GM19328 (cell line): ENCODE results near the gene SMARCAD1.
"Not testable (repeated sequence)": the region's sequence is repeated elsewhere in the genome, so short reads cannot be mapped to it uniquely, and the experiment has no call there.

Source experiments
- ATAC-seq: cut with Tn5 transposase; IDR thresholded peaks from one replicate; pipeline ENCODE4 v1.9.1; 2021; ENCODE audit warnings: mild to moderate bottlenecking, moderate library complexity; ENCODE audit not compliant: unreplicated experiment

SMARCAD1 gene

DNA sequence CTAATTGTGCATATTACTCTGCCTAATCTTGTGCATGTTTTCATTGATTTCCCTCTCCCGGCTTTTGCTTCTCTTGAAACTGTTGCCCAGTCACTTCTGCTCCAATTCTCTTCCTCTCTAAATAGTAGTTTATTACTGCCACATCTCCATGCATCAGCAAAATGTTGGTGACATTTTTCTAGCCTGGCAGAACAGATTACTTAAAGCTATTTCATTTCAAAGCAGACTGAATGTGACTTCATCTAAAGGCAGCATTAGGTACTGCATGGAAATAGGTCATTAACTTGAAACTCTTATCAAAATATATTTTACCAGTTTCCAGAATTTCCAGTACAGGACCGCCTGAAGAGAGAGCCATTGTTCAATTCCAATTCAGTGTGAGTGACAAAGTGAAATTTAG, 82.6 kb downstream of the SMARCAD1 start:
- no peak for ATAC-seq

DNA sequence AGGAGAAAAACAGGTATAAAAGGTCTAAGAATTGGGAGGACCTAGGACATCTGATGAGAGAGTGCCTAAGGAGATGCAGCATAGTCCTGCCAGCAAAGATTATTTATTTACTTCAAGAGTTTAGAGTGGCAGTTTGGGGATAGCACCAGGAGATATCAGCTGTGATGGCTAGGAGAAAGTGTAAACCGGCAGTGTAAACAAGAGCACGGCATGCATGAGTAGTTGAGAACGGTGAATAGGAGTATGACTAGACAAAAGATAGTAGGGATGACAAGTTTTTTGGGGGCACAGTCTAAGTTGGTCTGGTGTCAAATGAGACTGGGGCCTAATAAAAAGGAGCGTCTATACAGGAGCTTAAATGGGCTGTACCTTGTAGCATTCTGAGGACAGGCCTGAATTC, 86.3 kb downstream of the SMARCAD1 start:
- ATAC-seq = not testable (repeated sequence)

DNA sequence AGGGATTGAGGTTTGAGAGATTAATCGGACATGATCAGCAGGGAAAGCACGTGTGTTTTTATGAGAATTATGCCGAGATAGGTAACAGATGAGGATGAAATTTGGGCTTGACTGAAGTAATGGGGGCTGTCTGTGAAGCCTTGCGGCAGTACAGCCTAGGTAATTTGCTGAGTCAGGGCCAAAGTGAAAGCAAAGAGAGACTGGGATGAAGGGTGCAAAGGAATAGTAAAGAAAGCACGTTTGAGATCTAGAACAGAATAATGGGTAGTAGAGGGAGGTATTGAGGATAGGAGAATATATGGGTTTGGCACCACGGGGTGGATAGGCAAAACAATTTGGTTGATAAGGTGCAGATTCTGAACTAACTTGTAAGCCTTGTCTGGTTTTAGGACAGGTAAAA, 87.8 kb downstream of the SMARCAD1 start:
- not testable (repeated sequence) for ATAC-seq

DNA sequence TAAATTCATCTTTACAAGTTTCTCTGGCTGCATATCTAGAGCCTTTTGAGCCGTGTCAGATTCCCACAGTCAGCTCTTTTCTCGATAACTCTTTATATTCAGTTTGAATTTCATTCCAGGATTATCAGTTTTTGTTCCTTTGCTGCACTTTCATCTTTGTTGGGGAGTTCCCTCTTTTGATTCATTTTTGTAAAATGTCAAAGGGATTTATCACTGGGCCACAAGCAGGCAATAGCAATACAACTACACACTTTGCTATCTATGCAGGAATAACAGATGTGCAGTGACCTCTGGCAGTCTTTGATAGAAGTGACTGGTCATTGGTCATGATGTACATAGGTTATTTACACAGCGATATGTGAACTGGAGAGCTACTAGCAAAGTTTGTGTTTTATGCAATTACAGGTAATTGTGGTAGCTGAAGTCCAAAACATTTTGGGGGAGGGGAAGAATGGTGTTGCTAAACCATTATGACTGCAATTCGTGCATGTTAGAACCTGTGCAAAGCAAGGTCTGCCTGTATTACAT, 91.1 kb downstream of the SMARCAD1 start:
- no peak for ATAC-seq

DNA sequence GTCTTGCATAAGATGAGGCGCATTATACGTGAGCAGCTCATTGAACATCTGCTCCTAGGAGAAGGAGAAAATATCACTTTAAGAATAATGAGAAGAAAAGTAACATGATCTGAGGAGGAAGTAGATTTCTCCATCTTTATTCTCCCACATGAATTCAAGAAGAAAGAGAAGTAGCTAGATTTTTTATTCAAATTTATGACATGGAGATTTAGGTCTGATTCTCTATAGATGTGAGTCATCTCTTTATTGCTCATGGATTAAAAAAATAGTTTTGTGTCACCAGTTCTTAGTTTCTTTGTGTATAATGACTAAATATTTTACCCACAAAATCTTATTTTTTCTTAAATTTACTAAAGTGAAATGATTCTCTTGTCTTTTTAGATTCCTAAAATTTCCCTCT, 94.5 kb downstream of the SMARCAD1 start:
- no peak for ATAC-seq

DNA sequence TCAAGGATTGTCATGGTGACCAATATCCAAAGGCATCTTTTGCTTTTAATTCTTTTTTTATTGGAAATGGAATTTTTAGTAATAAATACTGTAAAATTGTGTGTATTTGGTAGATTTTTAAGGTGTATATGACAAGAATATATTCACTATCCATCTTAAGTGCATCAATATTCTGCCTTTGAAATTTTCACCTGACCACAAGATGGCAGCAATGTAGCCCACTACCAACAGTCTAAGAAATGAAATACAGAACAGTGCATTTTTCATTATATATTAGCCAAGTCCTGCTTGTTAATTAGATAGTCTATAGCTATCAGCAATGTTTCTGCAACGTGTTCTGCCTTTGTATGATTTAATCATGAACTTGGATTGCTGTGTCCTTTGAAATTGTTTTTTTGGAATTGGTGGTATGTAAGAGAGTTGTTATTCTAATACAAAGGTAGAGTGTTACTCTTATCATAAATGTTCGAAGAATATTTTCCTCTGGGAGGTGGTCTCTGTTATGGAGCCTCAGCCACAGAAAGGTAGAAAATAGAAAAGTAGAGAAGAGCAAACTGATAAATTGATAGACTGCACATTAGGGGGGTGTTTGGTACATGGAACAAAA, 96.8 kb downstream of the SMARCAD1 start:
- no peak for ATAC-seq

DNA sequence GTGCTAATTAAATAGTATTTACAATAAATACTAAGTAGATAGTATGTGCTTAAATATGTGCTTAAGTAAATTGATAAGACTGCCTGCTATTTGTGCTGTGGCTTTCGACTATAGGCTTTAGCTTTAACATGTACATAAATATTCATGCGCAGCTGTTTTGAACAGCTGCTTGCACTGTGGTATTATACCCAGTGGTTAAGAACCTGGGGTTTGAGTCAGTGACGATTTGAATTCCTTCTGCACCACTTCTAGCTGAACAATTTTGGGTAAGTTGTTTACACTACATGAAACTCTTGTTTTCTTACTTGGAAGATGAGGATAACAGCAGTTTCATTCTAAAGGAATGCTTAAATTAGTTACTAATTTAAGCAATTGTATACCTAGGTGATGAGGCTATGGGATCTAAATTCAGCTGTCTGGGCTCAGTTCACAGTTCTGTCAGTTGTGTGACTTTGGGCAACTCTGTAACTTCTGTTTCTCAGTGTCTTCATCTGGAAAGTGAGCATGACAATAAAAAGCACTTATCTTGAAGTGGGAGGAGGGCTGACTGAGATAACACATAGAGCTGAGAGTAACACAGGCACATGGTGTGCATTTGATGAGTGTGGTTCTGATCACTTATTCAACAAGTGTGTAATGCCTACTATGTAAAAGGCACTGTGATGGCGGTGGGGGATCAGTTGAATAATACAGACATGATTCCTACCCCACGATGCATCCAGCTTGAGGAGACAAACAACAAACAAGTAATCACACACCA, 98.0 kb downstream of the SMARCAD1 start:
- ATAC-seq = no peak

DNA sequence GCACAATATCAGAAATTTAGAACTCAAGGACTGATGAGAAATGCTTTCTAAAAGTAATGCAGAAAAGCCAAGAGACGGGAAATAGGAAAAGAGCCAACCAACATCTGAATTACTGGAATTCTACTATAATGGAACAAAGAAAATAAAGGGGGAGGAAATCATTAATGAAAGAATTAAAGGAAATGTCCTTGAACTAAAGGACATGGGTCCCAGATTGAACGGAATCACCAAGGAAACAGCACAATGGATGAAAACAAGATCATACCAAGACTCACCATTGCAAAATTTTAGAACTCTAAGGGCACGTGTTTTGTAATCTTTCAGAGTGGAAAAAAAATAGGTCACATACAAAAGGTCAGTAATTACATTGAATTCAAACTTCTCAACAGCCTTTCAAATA, 99.0 kb downstream of the SMARCAD1 start:
- ATAC-seq = no peak

DNA sequence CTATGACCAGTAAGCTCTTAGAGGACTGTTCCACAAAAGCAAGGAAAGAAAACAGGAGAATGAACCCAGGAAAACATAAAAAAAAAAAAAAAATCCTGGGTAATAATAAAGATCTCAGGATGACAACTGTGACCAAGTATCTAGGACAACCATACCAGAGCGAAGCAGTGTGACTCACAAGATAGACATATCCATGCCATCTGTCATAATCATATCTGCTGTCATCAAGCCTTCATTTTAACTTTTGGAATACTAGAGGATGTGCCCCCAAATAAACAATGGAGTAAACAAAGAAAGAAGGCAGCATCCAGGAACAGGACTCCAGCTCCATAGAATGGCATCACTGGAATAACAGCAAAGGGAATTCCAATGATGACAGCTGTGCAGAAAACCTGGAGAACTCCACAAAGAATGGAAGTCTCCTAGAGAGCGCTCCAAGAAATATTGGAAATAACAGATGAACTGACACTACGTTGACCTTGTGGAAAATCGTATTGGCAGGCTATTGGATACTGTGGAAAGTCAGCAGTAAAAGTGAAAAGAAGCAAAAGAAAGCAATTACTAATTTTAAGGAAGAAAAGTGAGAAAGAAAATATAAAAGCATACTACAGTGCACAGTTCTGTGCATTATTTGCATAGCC, 99.7 kb downstream of the SMARCAD1 start:
- no peak for ATAC-seq

DNA sequence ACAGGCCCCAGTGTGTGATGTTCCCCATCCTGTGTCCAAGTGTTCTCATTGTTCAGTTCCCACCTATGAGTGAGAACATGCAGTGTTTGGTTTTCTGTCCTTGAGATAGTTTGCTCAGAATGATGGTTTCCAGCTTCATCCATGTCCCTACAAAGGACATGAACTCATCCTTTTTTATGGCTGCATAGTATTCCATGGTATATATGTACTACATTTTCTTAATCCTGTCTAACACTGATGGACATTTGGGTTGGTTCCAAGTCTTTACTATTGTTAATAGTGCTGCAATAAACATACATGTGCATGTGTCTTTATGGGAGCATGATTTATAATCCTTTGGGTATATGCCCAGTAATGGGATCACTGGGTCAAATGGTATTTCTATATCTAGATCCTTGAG, 112.3 kb downstream of the SMARCAD1 start:
- not testable (repeated sequence) for ATAC-seq

DNA sequence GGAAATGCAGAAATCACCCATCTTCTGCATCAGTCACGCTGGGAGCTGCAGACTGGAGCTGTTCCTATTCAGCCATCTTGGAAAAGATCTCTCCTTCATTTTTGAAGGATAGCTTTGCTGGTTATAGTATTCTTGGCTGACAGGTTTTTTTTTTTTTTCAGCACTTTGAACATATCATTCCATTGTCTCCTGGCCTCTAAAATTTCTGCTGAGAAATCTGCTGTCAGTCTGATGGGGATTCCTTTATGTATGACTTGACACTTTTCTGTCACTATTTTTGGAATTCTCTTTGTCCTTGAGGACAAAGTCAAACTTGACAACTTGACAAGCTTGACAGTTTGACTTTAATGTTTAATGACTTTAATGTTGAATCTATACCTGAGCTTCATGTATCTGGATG, 118.2 kb downstream of the SMARCAD1 start:
- no peak for ATAC-seq

DNA sequence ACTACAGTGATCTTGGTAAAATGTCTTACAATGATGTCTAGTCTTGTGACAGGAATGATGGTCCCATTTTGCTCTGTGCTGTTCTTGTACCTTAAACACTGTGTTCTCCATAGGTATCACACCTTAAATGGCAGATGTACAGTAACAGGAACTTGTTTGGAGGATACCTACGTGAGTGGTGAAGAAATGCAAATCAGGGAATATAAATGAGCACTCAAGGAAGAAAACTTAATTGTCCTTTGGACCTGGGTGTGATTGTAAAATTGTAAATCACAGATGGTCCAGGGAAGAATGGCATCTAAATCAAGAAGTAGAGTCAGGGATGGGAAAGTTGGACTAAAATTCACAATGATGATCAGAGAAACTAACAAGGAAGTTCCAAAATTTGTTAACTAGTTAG, 122.3 kb downstream of the SMARCAD1 start:
- no peak for ATAC-seq

DNA sequence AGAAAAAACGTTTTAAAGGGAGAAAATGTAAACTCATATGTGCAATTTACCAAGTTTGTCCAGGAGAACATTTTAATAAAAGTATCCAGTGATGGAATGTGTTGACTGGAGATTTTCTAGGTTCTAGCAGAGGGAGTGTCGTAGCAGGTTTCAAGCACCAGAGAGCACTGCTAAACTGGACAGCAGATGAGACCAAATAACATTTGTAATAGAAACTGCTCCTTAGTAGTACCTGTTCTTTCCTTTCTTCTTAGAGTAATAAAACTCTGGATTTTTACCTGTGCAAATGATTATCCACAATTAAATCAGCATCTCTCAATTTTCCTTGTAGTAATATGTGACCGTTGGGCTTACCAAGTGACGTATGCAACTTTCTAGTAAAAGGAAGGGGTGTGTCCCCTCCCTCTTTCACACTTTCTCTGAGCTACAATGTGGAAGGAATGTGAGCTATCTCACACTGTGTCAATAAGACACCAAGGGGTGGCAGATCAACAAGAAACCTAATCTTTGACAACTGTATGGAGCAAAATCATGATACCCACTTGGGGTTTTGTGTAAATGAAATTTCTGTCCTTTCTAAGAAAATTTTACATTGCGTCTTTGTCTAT, 125.4 kb downstream of the SMARCAD1 start:
- ATAC-seq = no peak

DNA sequence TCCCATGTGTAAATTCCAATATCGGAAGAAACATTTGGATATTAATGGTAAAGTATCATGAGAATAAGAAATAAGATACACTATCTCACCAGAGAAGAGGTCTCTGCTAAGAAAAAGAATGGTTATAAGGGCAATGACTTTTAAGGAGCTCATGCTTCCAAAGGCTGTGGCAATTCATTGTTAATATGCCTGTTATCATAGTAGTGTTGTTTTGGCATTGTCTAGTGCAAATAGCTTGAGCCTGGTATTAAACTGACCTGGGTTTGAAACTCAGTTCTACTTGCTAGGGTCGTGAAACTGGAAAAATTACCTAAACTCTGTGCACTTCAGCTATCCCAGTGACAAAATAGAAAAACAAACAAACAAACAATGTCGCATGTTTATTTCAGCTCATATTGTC, 126.2 kb downstream of the SMARCAD1 start:
- no peak for ATAC-seq

DNA sequence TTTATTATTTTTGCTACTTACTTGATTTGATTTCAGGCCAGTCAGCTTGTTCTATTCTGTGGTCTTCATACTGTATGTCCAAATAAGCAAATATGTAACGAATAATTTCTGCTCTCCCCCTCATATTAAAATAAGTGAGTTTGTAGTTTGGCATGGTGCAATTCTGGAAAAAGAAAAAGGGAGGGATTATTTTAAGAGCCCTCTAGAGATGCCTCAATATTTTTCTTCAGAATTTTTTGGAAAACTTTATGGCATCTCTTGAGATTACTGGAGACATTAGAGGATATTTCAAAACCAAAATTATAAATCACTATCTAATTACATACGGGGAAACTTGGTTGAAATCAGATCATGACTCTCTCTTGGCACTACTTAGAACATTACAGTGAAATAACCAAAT, 126.8 kb downstream of the SMARCAD1 start:
- ATAC-seq = no peak

DNA sequence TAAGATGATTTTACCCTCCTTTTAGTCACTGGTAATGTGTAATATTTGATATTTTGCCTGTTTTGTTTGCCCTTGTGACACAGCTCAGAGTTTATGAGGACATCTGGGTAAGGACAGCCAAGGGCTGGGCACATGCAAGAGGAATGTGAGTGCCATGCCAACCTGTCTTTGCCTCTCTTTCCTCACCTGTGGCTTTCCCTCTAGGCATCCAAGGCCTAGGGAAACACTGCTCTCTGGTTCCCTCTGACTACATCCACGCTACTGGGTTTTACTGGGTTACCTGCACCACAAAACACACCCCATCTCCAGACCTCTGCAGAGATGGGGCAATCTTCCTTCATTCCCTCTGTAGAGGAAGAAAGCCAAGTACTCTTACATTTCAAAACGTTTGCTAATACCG, 127.3 kb downstream of the SMARCAD1 start:
- ATAC-seq = no peak

DNA sequence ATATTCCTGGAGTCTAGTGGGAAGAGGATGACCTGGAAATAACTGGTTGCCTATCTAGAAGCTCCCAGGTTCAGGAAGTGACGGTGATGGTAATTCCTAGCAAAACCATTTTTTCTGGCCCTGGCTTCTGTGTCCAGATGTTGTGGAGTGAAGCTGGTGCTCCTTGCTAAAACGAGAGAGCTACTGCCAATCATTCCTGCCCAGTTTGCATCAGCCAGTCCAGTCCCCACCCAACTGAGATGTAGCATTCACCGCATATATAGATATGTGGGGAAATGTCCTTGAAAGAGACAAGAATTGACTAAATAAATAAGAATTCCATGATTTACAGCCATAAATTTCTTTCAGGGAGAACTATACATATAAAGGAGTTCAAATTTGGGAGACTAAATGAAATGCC, 128.6 kb downstream of the SMARCAD1 start:
- ATAC-seq = no peak

DNA sequence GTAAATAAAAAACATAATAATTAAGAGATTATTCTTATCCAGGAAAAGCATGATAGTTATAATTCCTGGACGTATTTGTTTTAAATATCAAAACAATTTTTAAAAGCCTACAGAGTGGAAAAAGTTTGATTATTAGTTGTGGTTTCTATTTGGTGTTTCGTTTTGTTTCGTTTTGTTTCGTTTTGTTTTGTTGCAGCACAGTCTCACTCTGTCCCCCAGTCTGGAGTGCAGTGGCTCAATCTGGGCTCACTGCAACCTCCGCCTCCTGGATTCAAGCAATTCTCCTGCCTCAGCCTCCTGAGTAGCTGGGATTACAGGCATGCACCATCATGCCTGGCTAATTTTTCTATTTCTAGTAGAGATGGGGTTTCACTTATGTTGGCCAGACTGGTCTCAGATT, 129.1 kb downstream of the SMARCAD1 start:
- not testable (repeated sequence) for ATAC-seq

DNA sequence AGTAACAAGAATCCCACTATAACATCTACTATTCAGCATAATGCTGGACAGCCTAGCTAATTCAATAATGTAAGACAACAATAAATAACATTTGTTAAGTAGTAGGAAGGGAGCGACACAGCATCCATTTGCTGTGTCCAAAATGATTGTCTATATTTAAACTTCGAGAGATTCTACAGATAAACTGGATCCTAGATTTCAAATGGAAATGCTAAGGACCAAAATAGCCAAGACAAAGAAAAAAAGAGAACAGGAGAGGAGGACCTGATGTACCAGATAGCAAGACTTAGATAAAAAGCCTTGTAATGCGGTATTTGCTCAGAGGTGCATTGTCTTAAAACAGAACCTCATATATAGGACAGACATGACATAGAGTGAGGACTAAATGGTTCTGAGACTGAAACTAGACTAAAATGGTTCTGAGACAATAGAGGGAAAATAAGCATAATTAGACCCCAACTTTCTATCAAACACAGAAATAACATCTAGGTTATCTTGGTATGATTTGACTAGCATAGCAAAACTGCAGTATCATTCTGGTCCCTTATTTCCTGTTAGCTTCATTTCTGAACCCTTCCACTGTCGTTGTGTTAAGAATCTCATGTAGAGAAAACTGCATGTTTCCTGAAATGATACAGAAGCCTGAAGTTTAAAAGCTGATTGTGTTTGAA, 131.2 kb downstream of the SMARCAD1 start:
- ATAC-seq = peak; percentile 65

DNA sequence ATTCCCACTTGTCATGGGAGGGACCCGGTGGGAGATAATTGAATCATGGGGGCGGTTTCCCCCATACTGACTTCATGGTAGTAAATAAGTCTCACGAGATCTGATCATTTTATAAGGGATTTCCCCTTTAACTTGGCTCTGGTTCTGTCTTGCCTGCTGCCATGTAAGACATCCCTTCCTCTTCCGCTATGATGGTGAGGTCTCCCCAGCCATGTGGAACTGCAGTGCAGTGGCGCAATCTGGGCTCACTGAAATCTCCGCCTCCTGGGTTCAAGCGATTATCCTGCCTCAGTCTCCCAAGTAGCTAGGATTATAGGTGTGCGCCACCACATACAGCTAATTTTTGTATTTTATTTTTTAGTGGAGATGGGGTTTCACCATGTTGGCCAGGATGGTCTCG, 132.1 kb downstream of the SMARCAD1 start:
- ATAC-seq = no peak
